Measurements from ENCODE around the gene TBX10. TPM values are rescaled to one million over a fixed set of nuclear protein-coding genes. Genes with fewer than 3 reads are reported as not detected.
A peak's percentile ranks its signal among the peaks of the same experiment; 100 is the strongest.

TBX10 gene
- total and polyA plus RNA-seq, 2 of the 8 experiments (the other 6 are each of a cell fraction or from before 2014, with no cell fraction given), result 0.09 TPM; not detected in 1

DNA sequence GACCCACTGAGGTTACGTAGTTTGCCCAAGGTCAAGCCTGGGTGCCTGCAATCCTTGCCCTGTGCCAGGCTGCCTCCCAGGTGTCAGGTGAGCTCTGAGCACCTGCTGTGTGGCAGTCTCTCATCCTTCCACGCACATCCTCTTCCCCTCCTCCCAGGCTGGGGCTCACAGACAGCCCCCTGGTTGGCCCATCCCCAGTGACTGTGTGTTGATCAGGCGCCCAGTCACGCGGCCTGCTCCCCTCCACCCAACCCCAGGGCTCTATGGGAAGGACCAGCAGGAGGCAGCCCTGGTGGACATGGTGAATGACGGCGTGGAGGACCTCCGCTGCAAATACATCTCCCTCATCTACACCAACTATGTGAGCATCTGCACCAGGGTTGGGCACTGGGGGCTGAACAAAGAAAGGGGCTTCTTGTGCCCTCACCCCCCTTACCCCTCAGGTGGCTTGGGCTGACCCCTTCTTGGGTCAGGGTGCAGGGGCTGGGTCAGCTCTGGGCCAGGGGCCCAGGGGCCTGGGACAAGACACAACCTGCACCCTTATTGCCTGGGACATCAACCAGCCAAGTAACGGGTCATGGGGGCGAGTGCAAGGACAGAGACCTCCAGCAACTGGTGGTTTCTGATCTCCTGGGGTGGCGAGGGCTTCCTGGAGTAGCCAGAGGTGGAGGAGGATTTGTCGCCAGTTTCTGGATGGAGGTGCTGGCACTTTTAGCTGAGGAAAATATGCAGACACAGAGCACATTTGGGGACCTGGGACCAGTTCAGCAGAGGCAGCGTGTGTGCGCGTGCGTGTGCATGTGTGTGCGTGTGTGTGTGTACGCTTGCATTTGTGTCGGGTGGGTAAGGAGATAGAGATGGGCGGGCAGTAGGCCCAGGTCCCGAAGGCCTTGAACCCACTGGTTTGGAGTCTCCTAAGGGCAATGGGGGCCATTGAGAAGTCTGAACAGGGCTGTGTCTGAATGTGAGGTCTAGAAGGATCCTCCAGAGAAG is 54.4 kb downstream of the TBX10 start (continued):
- TF ChIP-seq CBX5 (IDR thresholded peaks at IDR 0.05; ENCODE audit: low read depth, low read length) (no peak), MAFK (IDR thresholded peaks at IDR 0.05; ENCODE audit: low read depth, low read length) (no peak), JUN (IDR thresholded peaks at IDR 0.05; ENCODE audit: low read depth, low read length) (no peak), TAF1 (IDR thresholded peaks at IDR 0.05; ENCODE audit: low read depth, low read length) (no peak; the same call in 1 of the 2 replicates), SUZ12 (IDR thresholded peaks at IDR 0.05; ENCODE audit: low read length) (no peak), POLR2AphosphoS5 (IDR thresholded peaks at IDR 0.05; ENCODE audit: low read depth, low read length) (peak; percentile 31), NANOG (IDR thresholded peaks at IDR 0.05; ENCODE audit: insufficient read depth, low read depth, low read length, poor library complexity, severe bottlenecking) (no peak), FOSL1 (IDR thresholded peaks at IDR 0.05; ENCODE audit: insufficient read depth, low read depth, low read length) (no peak), GTF2F1 (IDR thresholded peaks at IDR 0.05; ENCODE audit: borderline replicate concordance, low read depth, low read length) (no peak), TAF7 (optimal IDR thresholded peaks at IDR 0.05; ENCODE audit: borderline replicate concordance, low read depth, low read length) (no peak)
